Measurements from ENCODE around the gene SNTN.

DNA sequence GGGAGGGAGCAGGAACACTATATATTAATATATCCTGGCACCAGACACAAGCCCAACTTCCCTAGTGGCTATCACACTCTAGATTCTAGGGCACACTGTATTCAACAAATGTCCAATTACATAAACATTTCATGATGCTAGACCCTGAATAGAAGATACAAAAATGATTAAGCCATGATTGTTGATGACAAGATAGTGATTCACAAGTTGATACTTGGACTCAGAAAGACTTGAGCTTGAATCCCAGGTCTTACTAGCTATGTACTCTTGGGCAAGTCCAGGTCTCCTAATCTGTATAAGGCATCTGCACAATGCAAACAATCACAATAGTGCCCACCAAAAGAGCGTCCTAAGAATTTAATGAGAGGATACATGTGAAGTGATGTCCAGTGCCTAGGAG is 10.0 kb upstream of the SNTN start:
- TF ChIP-seq EZH2 (IDR thresholded peaks at IDR 0.05) (no peak), POLR2AphosphoS5 (IDR thresholded peaks at IDR 0.05; ENCODE audit: borderline replicate concordance, low read depth, low read length) (no peak)
